Type B pancreatic cell (in vitro differentiated cells): Measurements from ENCODE around the gene PANK4. TPM values are rescaled to one million over a fixed set of nuclear protein-coding genes. Genes with fewer than 3 reads are reported as not detected.

ENCODE experiments used
- DNase-seq: peaks from one replicate; pipeline ENCODE4 v3.0.0; 2021; ENCODE audit warnings: mixed read lengths; ENCODE audit not compliant: unreplicated experiment; ENCODE audit errors: extremely low spot score
- H3K27ac Mint-ChIP-seq: 2 replicates; pipeline ENCODE4 v1.8.0; 2021; ENCODE audit warnings: mild to moderate bottlenecking, mixed read lengths
- H3K27me3 Mint-ChIP-seq: 2 replicates; pipeline ENCODE4 v1.8.0; 2021; ENCODE audit warnings: mixed read lengths
- H3K36me3 Mint-ChIP-seq: 2 replicates; pipeline ENCODE4 v1.8.0; 2021; ENCODE audit warnings: mixed read lengths
- H3K4me1 Mint-ChIP-seq: one replicate; pipeline ENCODE4 v1.8.0; 2021; ENCODE audit warnings: mixed read lengths; ENCODE audit not compliant: unreplicated experiment
- H3K4me3 Mint-ChIP-seq: 2 replicates; pipeline ENCODE4 v1.8.0; 2021; ENCODE audit warnings: mild to moderate bottlenecking, mixed read lengths
- H3K9me3 Mint-ChIP-seq: 2 replicates; pipeline ENCODE4 v1.8.0; 2021; ENCODE audit warnings: mixed read lengths
- CTCF ChIP-seq: fragments of 200-600 bp; sonication (generic); conservative IDR thresholded peaks from 2 replicates; pipeline ENCODE4 v1.5.0; 2021; ENCODE audit warnings: antibody characterized with exemption, mild to moderate bottlenecking
- total RNA-seq: library from RNA; stranded (reverse); gene quantifications from 2 replicates; pipeline ENCODE4 v1.2.1, GENCODE V29; 2021; ENCODE audit warnings: low replicate concordance

Gene PANK4
- total RNA-seq, 1 donor from 2014 or later: 49.1 TPM

DNA sequence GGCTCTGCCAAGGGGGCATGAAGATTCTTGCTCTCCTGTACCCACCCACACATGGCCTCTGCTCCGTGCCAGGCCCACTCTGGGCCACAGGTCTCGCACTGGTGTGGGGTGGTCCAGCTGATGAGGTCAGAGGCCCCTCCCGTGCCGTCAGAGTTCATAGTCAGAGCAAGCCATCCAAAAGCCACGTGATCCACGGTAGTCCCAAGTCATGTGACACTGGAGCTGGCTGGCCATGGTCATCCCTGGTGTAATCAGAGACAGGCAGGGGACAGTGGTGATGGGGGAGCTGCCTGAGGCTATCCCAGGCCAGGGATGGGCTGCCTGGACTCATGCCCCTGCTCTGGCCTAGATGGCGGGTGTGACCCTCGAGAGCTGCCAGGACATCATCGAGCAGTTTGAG is 39.8 kb downstream of the PANK4 start:
- DNase-seq: no peak
- no peaks in the 10 kb centered on the region for H3K9me3 Mint-ChIP-seq
- no peaks in the 10 kb centered on the region for H3K4me1 Mint-ChIP-seq
- no peaks in the 10 kb centered on the region for H3K36me3 Mint-ChIP-seq
- no peak overlapping the region for H3K4me3 Mint-ChIP-seq
- H3K27ac Mint-ChIP-seq: no peak overlapping the region
- TF ChIP-seq CTCF: no peak
- peaks cover 7% of the 10 kb centered on the region for H3K27me3 Mint-ChIP-seq

DNA sequence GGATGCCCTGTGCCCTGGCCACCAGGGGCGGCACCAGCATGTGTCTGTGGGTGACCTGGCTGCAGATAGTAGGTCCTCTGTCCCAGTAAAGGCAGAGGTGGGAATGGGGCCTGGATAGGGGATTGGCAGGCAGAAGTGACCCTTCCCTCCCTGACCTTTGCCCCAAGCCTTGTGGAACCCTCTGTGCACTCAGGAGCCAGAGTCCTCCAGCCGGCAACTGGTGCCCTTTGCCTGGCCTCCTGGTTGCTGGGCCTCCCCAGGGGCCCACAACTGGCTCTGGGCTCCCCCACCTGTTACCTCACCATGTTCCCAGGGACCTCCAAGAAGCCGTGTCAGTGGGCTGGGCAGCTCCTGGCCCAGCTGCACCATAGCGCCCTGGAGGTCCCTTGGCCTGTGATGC is 40.4 kb downstream of the PANK4 start:
- Mint-ChIP-seq H3K4me1 (no peaks in the 10 kb centered on the region), H3K9me3 (no peaks in the 10 kb centered on the region), H3K4me3 (no peak overlapping the region)

DNA sequence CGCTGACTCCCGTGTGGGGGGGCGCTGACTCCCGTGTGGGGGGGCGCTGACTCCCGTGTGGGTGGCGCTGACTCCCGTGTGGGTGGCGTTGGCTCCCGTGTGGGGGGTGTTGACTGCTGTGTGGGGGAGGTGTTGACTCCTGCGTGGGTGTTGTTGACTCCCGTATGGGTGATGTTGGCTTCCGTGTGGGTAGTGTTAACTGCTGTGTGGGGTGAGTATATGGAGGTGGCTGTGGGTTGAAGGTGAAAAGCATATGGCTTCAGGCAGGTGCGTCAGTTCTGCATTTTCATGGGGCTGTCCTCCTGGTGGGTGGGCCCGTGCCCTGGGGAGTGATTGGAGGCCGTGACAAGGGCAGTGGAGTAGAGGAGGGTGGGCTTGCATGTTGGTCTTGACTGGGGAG is 42.4 kb downstream of the PANK4 start:
- Mint-ChIP-seq H3K9me3 (no peaks in the 10 kb centered on the region), H3K4me1 (no peaks in the 10 kb centered on the region), H3K36me3 (no peaks in the 10 kb centered on the region), H3K27me3 (peaks cover 3% of the 10 kb centered on the region), H3K4me3 (no peak overlapping the region), H3K27ac (no peak overlapping the region)
- TF ChIP-seq CTCF: no peak
- DNase-seq: no peak

More for the DNA sequence above, 40.4 kb downstream of the PANK4 start:
- no peak for TF ChIP-seq CTCF
- H3K36me3 Mint-ChIP-seq: no peaks in the 10 kb centered on the region
- peaks cover 3% of the 10 kb centered on the region for H3K27me3 Mint-ChIP-seq
- H3K27ac Mint-ChIP-seq: no peak overlapping the region
- no peak for DNase-seq

GRCh38 chr1:2483026-2483425 is 43.4 kb downstream of the PANK4 start:
- Mint-ChIP-seq H3K4me1 (no peaks in the 10 kb centered on the region), H3K27ac (no peak overlapping the region), H3K4me3 (no peak overlapping the region), H3K36me3 (no peaks in the 10 kb centered on the region), H3K9me3 (no peaks in the 10 kb centered on the region), H3K27me3 (peaks cover 3% of the 10 kb centered on the region)
- TF ChIP-seq CTCF: no peak
- DNase-seq: no peak

DNA sequence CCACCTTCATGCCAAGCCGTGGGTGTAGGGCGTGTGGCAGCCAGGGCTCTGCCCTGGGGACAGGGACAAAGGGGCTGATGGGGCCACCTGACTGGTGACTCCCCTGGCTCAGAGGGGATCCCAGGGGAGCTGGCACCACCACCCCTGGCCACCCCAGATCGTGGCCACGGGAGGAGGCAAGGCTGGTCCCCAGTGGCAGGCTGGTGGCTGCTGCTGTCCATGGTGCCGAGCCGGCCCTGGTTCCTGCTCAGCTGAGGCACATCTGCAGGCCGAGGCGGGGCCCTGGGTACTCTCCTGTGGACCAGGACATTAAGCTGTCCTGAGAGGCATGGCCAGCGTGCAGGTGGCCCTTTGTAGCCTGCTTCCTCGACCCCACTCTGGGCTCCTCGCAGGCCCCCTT is 43.8 kb downstream of the PANK4 start:
- H3K36me3 Mint-ChIP-seq: no peaks in the 10 kb centered on the region
- no peaks in the 10 kb centered on the region for H3K4me1 Mint-ChIP-seq
- no peaks in the 10 kb centered on the region for H3K9me3 Mint-ChIP-seq
- H3K27ac Mint-ChIP-seq: no peak overlapping the region
- peaks cover 3% of the 10 kb centered on the region for H3K27me3 Mint-ChIP-seq
- no peak overlapping the region for H3K4me3 Mint-ChIP-seq
- TF ChIP-seq CTCF: no peak
- no peak for DNase-seq

DNA sequence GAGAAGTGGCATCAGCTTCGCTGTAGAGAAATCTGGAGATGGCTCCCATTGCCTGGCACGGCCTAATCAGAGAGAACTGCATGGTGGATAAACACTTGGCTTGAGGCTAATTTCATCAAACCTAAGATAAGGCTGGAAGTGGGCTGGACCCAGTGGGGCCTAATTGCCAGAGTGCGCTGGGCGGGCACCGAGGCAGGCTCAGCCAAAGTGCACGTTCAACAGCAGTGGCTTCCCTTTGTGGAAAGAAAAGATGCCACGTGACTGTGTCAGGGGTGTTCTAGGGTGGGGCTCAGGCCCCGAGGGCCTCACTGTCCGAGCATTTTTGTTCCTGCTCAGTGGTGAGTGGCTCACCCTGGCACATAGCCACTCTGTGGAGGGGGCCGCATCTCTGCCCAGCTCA is 44.5 kb downstream of the PANK4 start:
- Mint-ChIP-seq H3K27me3 (peaks cover 3% of the 10 kb centered on the region), H3K27ac (no peak overlapping the region), H3K36me3 (no peaks in the 10 kb centered on the region), H3K9me3 (no peaks in the 10 kb centered on the region), H3K4me1 (no peaks in the 10 kb centered on the region), H3K4me3 (no peak overlapping the region)
- no peak for TF ChIP-seq CTCF
- no peak for DNase-seq
